B cell (primary cell): ENCODE results near the gene SLCO2B1.

Experiments used
- CTCF ChIP-seq: fragments of 200-600 bp; IDR thresholded peaks from one replicate; pipeline ENCODE4 v1.8.0; 2022; ENCODE audit warnings: antibody characterized with exemption, mild to moderate bottlenecking
- EZH2 ChIP-seq: IDR thresholded peaks from 2 replicates; pipeline ENCODE4 v1.6.1; 2012; ENCODE audit warnings: borderline replicate concordance, low read depth, mild to moderate bottlenecking, moderate library complexity, low read length; ENCODE audit not compliant: insufficient read depth, poor library complexity, severe bottlenecking

GRCh38 chr11:75204685-75205563 is 54.0 kb downstream of the SLCO2B1 start:
- peak; percentile 71 for TF ChIP-seq CTCF
- TF ChIP-seq EZH2, result no peak
